ENCODE results near the gene GRAMD1C.

Gene GRAMD1C

GRCh38 chr3:113867506-113867905 is 28.9 kb downstream of the GRAMD1C start:
- peak; percentile 16 for DNase-seq

GRCh38 chr3:113873293-113873692 is 34.7 kb downstream of the GRAMD1C start:
- DNase-seq: no peak

GRCh38 chr3:113873814-113874526 is 35.4 kb downstream of the GRAMD1C start:
- no peak for DNase-seq

GRCh38 chr3:113878403-113878802 is 39.8 kb downstream of the GRAMD1C start:
- DNase-seq: no peak

- DNase-seq: no peak
Observed at GRCh38 chr3:113885050-113885449, 46.5 kb downstream of the GRAMD1C start.

- no peak for DNase-seq
Observed at GRCh38 chr3:113890256-113890900, 51.8 kb downstream of the GRAMD1C start.

GRCh38 chr3:113894927-113895326 is 56.3 kb downstream of the GRAMD1C start:
- DNase-seq: no peak

- no peak for DNase-seq
Observed at GRCh38 chr3:113895964-113896363, 57.4 kb downstream of the GRAMD1C start.

GRCh38 chr3:113896930-113897329 is 58.3 kb downstream of the GRAMD1C start:
- DNase-seq: no peak

- no peak for DNase-seq
Observed at GRCh38 chr3:113897373-113897777, 58.8 kb downstream of the GRAMD1C start.

GRCh38 chr3:113898892-113899291 is 60.3 kb downstream of the GRAMD1C start:
- DNase-seq: no peak

GRCh38 chr3:113906568-113907140 is 68.1 kb downstream of the GRAMD1C start:
- no peak for DNase-seq

- DNase-seq: no peak
Observed at GRCh38 chr3:113908133-113908532, 69.5 kb downstream of the GRAMD1C start.

- DNase-seq: no peak
Observed at GRCh38 chr3:113910966-113911365, 72.4 kb downstream of the GRAMD1C start.

- peak; percentile 29 for DNase-seq
Observed at GRCh38 chr3:113912552-113913236, 74.1 kb downstream of the GRAMD1C start.

- DNase-seq: peak; percentile 34
Observed at GRCh38 chr3:113914646-113915045, 76.1 kb downstream of the GRAMD1C start.

GRCh38 chr3:113927556-113927955 is 89.0 kb downstream of the GRAMD1C start:
- no peak for DNase-seq

- no peak for DNase-seq
Observed at GRCh38 chr3:113946831-113947230, 108.2 kb downstream of the GRAMD1C start.

- peak; percentile 4 for DNase-seq
Observed at GRCh38 chr3:113947372-113948014, 108.9 kb downstream of the GRAMD1C start, which contains the start of gene ZDHHC23. Gene ZDHHC23 (plus strand): TSS chr3:113948013. CDS start chr3:113948803, 790 bp downstream.

GRCh38 chr3:113948015-113948917 is 109.7 kb downstream of the GRAMD1C start:
- DNase-seq: no peak

- DNase-seq: no peak
Observed at GRCh38 chr3:113952921-113953320, 114.3 kb downstream of the GRAMD1C start.

- no peak for DNase-seq
Observed at GRCh38 chr3:113953677-113954076, 115.1 kb downstream of the GRAMD1C start.

All from amniotic stem cell (primary cell).